Uterus (tissue), 2 donors: Measurements from ENCODE around the gene PRMT2.

Experiments used
- CTCF ChIP-seq, 4 experiments: fragments of 200-600 bp in 2 of 4; fragments of 450-650 bp in 2 of 4; sonication (generic) in 2 of 4; IDR thresholded peaks; one replicate each; pipeline ENCODE4 v1.5.1; 2016 to 2019; ENCODE audit warnings: antibody characterized with exemption in 4 of 4, mild to moderate bottlenecking in 2 of 4, moderate library complexity in 1 of 4
- POLR2A ChIP-seq, 2 donors: fragments of 450-650 bp; IDR thresholded peaks; one replicate each; pipeline ENCODE4 v1.6.1; 2016; ENCODE audit warnings: antibody characterized with exemption in 2 of 2, mild to moderate bottlenecking in 1 of 2, moderate library complexity in 1 of 2

- no peak for TF ChIP-seq CTCF (IDR thresholded peaks at IDR 0.05)
- no peak for TF ChIP-seq POLR2A (IDR thresholded peaks at IDR 0.05)
Observed at GRCh38 chr21:46664316-46664995, 29.0 kb downstream of the PRMT2 start.
